Midbrain (tissue), 1 donor: Measurements from ENCODE around the gene LAMA3.

Source experiments
- DNase-seq: peaks from one replicate; lab custom pipeline; 2025; lab: John Stamatoyannopoulos, UW

LAMA3 gene

DNA sequence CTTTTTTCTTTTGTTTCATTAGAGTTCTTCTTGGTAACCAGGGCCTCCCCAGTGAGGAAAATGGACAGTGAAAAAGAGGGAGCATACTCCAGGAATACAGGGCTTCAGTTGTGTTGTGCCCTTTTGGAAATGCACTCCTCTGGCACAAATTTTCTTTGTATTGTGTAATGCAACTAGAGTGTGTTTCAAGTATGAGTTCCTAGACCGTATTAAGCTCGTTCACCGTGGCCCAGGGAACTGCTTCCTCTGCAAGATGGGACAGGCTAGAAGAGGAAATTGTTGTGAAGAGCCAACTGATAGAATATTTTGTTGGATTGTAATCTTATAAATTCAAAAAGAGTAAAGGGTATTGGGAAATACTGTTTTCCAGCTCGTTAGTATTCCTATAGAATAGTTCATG lies 188.1 kb downstream of the LAMA3 start:
- DNase-seq = no peak

DNA sequence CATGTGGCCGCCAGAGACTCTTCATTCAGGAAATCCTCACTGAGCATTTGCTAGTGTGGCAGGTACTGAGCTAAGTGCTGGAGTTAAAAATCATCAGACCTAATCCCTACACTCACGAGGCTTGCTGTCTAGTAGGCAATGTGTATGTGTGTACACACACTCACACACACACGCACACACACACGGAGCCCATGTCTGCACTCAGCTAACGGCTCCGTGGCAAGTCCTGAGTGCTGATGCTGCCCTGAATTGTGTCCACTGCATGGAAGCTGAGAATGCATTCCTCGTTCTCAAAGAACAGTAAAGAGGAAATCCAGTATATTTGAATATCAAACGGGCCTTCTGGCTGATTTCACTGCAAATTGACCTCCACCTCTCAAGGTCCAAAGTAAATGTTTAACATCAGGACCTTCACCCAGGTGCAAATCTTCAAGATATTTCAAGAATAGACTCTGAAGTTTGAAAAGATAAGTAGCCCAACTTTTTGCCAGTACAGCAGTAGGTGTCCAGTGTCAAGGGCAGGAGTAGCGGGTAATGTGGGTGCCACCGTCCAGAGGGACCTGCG lies 189.2 kb downstream of the LAMA3 start:
- DNase-seq = no peak

DNA sequence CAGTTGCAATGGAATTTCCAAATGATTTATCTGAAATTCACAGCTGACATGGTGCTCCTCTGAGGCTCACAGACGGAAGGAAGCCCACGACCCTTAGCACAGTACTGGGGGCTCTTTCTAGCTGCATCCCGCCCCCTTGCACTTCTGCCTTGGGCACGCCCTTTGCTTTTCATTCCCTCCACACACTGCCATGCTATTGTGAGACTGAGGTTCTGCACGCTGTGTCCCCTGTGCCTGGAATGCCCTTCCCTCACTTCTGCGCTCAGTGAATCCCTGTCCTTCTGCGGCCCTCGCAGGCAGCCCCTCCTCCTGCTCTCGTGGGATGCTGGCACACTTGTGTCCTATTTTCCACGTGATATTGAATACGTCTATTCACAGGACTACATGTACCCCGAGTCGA lies 189.9 kb downstream of the LAMA3 start:
- DNase-seq = no peak

DNA sequence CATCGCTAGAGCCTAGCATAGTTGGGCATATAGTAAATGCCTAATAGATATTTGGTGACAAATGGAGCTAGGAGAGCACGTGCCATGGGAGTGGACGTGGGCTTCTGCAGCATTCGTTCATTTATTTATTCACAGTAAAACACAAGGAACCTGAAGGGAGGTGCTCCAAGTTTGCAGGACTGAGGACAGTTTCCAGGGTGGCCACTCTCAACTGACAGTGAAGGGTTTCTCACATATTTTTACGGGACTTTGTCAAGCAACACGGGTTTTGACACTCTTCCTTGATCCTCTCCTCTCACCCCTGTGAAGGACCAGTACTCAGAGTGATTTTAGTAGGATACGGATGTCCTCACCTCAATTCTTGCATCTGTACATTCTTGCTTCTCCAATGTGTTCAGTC lies 190.3 kb downstream of the LAMA3 start:
- DNase-seq = no peak

DNA sequence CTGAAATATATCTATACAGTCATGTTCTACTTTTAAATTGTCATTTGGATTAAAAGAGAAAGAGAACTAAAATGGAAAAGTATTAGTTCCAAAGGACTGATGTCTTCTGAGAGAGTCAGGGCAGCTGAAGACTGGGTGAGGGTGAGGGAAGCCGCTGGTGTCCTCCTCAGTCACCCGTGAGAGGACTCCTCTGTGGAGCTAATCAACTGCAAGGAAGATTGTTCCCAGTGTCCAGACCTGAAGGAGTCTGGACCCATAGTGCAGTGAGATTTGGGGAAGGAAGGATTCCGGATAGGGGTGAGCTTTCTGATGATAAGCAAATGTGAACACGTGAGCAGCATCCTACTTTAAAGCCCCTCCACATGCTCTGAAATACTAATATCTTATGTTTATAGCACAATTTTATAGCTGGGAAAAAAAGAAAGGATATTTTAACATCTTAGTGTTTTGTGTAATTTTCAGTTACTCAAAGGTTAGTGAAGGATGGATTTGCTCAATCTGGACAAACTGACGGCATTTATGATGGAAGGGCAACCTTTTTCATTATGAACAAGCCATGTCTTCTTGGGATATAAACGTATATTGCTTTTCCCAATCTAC lies 190.8 kb downstream of the LAMA3 start:
- DNase-seq = no peak

DNA sequence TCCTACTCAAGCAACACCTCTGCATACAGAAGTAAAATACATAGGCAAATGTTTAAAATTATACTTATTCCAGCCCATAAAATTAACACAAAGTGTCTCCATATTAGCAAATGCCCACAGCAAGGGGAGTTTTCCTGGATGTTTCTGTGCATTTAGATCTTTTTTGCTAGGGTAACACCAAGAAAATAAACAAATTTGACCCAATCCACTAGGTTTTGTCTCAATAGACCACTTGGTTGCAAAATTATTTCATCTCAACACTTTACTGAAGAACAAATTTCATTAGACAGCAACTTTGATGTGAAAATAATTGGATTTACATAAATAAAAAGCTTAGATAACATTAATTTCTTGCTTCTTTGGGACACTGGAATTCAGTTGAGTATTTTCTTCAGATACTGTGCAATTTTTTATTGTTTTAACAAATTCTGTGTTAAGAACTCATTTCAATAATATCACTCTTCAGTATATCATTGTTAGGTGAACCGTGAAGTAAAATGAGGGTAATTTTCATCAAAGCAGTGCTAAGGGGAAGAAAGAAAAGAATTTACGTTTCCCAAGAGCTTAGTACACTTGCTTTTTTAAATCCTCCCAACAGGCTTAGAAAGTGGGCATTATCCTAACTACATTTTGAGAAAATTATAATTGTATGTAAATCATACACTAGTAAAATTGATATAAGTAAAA lies 191.8 kb downstream of the LAMA3 start:
- DNase-seq = no peak

DNA sequence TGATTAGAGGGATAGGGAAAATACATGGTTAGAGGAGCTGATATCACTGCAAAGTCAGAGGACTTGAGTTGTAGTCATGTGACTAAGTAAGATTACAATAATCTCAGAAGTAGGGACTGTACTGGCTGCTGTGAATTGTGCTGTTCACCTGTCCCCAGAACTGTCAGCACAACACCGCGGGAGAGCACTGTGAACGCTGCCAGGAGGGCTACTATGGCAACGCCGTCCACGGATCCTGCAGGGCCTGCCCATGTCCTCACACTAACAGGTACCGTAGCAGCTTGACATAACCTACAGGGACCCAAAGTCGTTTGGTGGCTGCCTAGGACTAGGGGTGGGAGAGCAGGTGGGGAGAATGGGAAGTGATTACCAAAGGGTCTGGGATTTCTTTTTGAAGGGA lies 192.5 kb downstream of the LAMA3 start:
- DNase-seq = no peak

DNA sequence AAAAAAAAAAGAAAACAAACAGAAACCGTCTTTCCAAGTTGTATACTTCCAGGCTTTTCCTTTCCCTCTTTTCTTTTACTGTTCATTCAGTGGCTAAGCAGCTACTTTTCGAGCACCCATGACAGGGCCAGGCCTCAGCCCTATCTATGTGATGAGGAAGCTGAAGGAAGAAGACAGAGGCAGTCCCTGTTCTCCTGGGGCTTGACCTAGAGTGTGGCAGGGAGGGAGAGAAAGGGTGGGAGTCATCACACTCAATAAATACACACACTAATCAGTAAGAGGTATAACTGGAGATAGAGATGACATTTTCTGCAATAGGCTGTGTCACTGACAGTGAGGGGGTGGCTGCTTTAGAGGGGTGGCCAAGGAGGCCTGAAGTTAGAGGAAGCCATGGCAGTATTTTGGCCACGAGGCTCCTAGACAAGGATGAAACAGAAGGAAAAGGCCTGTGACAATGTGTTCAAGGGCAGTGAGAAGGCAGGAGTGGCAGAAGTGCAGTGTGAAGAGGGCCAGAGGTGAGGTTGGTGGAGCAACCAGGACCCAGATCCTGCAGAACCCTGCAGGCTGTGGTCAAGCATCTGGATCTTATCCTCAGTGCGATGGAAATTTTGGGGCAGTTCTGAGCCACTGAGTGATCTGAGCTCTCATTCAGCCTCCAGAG lies 193.5 kb downstream of the LAMA3 start:
- no peak for DNase-seq

DNA sequence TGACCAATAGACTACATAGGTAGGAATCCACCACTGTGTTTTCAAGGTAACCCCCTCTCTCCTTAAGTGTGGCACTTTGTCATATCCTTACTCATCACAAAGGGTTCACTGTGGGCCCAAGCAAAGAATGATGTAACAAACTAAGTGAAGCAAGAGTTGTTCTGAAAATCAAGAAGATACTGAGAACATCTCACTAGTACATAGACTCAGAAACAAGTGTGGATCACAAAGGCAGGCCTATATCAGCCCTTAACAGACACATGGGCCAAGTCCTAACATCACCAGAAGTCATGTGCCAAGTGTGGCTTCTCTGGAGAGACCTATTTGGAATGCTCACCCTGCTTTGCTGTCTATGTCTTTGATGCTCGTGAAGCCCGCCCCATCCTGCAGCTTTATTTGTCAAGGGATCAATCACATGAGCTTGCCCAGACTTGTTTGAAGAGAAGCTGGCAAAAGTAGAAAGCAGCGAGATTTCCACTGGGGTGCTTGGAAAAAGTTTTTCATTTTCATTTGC lies 194.1 kb downstream of the LAMA3 start:
- no peak for DNase-seq

DNA sequence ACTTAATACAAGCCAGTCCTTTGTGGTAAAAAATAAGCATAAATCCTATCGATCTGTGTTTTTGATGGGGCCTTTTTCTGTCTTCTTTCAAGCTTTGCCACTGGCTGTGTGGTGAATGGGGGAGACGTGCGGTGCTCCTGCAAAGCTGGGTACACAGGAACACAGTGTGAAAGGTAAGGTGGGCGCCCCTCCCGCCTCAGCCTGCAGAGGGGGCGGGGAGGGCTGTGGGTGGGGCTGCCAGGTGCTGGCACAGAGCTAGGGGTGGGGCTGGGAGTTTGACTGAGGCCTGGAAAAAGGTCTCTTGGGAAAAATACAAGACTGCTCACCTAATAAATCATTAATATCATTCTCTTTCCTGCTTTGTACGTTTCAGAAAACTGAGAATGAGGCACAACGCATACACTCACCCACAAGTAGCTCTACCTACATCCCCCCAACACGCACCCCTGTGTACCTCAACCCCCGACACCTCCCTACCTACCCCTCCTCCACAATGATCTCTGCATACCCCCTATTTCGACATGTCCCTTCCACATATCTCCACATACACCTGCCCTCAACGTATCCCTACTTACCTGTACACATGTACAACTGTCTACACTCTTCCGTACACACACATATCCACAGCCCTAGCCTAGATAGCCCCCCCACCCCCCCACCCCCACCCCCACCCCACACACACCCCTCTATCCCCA lies 195.6 kb downstream of the LAMA3 start:
- no peak for DNase-seq

DNA sequence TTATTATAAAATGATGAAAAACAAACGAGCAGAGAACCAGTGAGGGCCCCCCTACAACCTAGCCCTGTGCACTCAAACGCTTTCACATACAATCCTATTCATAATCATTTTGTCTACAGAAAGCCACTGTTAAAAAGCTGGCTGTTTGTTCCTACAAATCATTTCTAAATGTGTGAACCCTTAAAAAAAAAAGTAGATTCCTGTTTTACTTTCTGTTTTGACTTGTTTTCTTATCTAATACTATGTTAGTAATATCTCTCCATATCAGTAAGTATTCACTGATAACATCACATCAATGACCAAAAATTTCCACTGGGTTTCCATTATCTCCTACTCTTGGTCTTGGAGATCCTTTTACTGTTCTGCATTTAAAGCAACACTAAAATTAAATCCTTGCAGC lies 196.5 kb downstream of the LAMA3 start:
- no peak for DNase-seq

DNA sequence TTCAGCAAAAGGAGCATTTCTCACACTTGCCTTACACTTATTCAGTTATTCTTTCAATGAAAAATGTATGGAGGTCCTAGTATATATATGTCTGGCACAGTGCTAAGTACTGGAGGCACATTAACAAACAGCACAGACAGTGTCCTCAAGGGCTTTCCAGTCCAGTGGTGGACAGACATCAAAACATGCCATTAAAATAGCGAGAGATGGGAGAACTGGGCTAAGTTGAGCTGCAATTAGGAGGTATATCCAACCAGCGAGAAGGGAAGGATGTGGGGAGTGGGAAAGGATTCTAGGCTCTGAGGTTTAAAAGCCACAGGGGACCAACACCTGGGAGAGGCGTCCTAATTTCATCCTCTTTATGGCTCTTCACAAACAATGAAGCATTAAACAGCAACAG lies 197.8 kb downstream of the LAMA3 start:
- no peak for DNase-seq

DNA sequence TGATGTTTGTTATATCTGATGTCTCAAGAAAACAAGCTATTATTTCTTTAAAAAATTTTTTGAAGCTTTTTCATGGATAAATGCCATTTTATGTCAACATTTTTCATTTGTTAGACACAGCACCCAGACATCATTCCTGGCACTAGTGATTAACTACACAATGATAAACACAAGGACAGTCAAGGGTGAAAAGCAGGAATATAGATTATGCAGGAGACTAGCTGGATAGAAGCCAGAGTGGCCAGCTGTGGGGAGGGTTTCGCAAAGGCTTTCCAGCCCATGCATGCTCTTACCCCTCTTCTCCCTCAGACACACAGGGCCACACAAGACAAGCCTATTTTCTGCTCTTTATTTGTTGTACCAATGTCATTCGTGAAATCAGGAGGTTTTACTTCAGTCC lies 198.2 kb downstream of the LAMA3 start:
- no peak for DNase-seq

DNA sequence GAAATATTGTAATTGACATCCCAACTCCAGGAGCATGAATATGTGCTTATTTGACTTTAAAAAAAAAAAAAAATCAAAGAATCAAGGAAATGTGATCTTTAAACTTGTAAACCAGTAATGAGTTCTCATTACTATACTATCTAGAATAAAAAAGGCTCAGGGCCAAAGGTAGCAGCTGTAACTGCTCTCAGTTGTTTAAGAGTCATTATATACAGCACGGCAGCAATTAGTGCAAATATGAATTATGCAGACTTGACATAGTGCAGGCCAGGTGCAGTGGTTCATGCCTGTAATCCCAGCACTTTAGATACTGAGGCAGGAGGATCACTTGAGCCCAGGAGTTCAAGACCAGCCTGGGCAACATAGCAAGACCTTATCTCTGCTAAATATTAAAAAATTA lies 199.6 kb downstream of the LAMA3 start:
- no peak for DNase-seq

DNA sequence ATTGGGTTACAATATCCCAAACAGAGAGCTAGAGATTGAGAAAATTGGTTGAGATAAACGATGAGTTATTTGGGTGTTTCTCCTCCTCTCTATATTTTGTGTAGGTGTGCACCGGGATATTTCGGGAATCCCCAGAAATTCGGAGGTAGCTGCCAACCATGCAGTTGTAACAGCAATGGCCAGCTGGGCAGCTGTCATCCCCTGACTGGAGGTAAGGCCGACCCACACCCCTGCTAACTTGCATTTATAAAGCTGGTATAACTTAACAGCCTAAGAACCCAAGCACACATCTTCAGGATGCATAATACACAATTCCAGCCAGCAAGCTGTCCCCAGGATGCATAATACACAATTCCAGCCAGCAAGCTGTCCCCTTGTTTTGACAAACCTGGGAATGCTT lies 200.7 kb downstream of the LAMA3 start:
- no peak for DNase-seq

DNA sequence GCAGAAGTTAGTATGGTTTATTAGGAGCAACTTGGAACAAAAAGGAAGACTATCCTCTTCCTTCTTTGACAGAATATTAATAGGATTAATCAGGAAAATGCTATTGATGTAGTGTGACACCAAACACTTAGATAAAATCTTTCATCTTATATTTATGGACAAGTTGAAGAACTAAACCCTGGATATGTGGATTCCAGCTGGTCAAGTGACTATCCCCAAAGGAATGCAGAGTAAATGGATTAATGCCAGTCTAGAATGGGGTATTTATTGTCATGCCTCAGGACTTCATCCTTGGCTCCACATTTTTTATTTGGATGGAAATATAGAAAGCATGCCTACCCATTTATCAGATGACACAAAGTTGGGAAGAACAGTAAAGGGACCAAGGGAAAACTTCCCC lies 201.3 kb downstream of the LAMA3 start:
- no peak for DNase-seq

DNA sequence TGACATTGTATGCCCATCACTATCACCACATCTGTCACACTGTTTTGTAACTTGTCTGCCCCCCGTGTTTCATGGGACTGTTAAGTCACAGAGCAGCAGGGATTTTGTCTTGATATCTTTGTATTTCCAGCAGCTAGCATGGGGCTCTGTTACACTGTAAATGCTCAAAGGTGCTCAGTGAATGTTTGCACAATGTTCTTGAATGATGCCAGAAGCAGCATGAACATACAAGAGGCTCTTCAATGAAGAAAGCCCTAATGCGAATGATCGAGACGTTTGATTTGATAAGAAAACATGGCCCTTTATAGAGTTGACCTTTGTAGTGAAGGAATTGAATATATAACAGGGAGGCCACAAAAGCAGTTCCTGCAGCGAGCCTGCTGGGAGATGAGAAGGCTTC lies 204.4 kb downstream of the LAMA3 start:
- DNase-seq = no peak

DNA sequence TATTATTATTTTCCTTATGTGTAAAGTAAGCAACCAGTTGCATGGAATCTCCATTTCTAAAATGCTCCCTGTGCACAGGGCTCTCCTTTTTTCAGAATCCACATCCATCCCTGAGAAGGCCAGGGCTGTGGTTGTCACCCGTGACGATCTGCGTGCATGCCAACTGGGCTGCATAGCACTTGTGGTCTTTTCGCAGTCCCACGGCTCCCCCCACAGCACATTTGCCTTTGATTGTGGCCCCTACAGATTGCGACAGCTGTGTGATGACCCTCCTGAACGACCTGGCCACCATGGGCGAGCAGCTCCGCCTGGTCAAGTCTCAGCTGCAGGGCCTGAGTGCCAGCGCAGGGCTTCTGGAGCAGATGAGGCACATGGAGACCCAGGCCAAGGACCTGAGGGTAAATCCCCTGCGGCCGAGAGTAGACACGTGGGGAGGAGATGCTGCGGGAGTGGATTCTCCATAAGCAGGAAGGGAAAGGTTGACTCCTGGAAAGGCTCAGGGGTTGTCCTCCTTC lies 205.5 kb downstream of the LAMA3 start:
- no peak for DNase-seq

DNA sequence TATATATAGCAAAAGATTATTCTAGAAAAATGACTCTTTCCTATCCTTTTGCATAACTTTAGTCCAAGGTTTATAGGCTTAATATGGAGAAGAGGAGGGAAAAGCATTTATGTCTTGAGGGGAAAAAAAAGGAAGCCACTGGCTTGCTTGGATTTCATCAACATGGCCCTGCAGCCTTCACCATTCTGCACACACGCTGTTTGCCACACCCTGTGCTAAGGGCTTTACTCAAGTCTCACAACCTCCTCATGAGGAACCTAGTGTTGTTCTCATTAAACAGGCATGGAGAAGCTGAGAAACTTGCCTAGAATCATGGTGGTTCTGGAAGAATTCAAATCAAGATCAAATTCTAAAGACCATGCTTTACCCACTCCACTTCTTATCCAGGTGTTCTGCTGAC lies 208.0 kb downstream of the LAMA3 start:
- no peak for DNase-seq

DNA sequence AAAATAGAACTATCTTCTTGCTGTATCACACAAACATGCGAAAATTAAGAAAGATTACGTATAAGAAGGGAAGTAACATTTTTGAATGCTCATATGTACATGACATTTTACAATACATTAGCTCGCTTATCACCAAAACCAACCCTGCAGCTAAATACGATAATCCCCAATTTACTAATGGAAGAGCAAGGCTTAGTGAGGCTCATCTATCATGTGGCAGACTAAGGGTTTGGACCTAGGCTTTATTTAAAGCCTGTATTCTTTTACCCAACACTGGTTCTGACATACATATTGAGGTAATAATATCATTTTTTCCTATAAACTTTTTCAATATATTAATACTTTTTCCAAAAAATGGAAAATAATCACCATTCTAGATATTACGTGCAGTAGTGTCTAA lies 208.5 kb downstream of the LAMA3 start:
- DNase-seq = no peak

DNA sequence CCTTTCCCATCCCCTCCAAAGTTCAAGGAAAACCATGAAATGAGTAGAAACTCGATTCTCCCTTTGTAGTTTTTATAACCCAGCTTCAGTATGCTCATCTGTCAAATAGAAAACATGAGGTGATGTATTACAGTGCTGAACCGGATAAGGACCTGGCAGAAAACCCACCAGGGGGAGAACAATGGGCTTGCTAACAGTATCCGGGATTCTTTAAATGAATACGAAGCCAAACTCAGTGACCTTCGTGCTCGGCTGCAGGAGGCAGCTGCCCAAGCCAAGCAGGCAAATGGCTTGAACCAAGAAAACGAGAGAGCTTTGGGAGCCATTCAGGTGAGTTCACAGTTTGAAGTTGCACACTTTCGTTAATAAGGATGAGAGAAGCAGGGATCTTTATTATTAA lies 211.7 kb downstream of the LAMA3 start:
- no peak for DNase-seq

DNA sequence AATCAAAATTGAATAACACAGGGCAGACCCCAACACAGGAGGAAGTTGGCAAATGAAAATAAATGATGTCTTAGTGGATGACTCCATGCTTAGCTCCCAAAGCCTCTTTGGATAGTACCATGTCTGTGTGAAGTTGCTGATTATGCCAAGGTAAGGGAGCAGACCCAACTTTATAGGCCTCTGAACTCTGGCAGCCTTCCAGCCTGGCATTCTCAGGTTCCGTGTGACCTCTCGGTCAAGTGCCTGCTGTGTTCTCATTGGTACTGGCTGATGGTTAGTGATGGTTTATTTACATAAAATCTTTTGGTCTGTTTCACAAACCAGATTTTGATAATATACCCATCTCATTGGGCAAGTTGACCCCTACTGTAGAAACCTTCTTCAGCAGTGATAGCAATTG lies 213.1 kb downstream of the LAMA3 start:
- DNase-seq = no peak
